Kidney (tissue), 14 donors: Measurements from ENCODE around the gene NOC4L. TPM values are rescaled to one million over a fixed set of nuclear protein-coding genes. Genes with fewer than 3 reads are reported as not detected.

Source experiments
- DNase-seq, 5 donors: peaks; one replicate each; pipeline ENCODE4 v3.0.0-alpha.2; 2013 to 2020
- FAIRE-seq: peaks from 2 replicates; lab custom pipeline; 2012; peaks lifted over from hg19 to GRCh38; lab: Jason Lieb, UNC
- H3K27ac ChIP-seq, 2 donors: one replicate each; pipeline ENCODE4 v1.7.0; 2013; ENCODE audit warnings: low read depth in 2 of 2, low read length in 2 of 2, inconsistent platforms in 1 of 2
- H3K27me3 ChIP-seq: one replicate; pipeline ENCODE4 v1.7.1; 2013; ENCODE audit warnings: low read length, inconsistent platforms; ENCODE audit not compliant: control insufficient read depth, insufficient read depth
- H3K36me3 ChIP-seq, 3 donors: one replicate each; pipeline versions ENCODE4 v1.7.0 to v1.7.1; 2013; ENCODE audit warnings: low read length in 3 of 3, control low read depth in 1 of 3, inconsistent platforms in 1 of 3; ENCODE audit not compliant: insufficient read depth in 3 of 3, control insufficient read depth in 2 of 3
- H3K4me1 ChIP-seq, 3 donors: one replicate each; pipeline versions ENCODE4 v1.7.0 to v1.7.1; 2013; ENCODE audit warnings: low read length in 3 of 3, inconsistent platforms in 1 of 3, low read depth in 1 of 3; ENCODE audit not compliant: control insufficient read depth in 2 of 3, insufficient read depth in 2 of 3
- H3K4me3 ChIP-seq, 3 donors: one replicate each; pipeline versions ENCODE4 v1.7.0 to v1.8.1; 2013; ENCODE audit warnings: low read length in 3 of 3, control low read depth in 1 of 3, inconsistent platforms in 1 of 3
- H3K9ac ChIP-seq, 3 donors: one replicate each; pipeline versions ENCODE4 v1.7.0 to v1.7.1; 2013; ENCODE audit warnings: low read length in 3 of 3, control low read depth in 1 of 3, inconsistent platforms in 1 of 3
- H3K9me3 ChIP-seq, 3 donors: one replicate each; pipeline versions ENCODE4 v1.7.0 to v1.7.1; 2013; ENCODE audit warnings: low read length in 3 of 3, control low read depth in 1 of 3, inconsistent platforms in 1 of 3; ENCODE audit not compliant: control insufficient read depth in 2 of 3, insufficient read depth in 1 of 3
- intact Hi-C: fragments of 100-400 bp; cut with DNase I; formaldehyde crosslinking; loops from one replicate; pipeline ENCODE4 v1.11.1; 2022
- polyA plus RNA-seq: library from polyadenylated mRNA; stranded (reverse); fragments of 350-450 nt; fragmentation: Illumina TruSeq; extraction: RNeasy Lipid Tissue Mini Kit (QIAGEN cat#74804); gene quantifications from one replicate; pipeline ENCODE4 v1.2.3, GENCODE V29; 2014; ENCODE audit warnings: low read depth, low replicate concordance; ENCODE audit not compliant: insufficient read depth
- total RNA-seq: library from RNA; stranded (reverse); fragmentation: NEBNext Ultra II Directional; extraction: Animal tissue kit (Norgen Biotek cat#: 25700); gene quantifications from one replicate; pipeline ENCODE4 v1.2.1, GENCODE V29; 2021
- TF ChIP-seq, protein P1 (sequence below): IDR thresholded peaks from 3 replicates; pipeline ENCODE4 v1.5.1; 2012; ENCODE audit warnings: mild to moderate bottlenecking, moderate library complexity, borderline replicate concordance; ENCODE audit not compliant: insufficient read depth; ENCODE audit errors: extremely low read depth
- donor health status: control.
- donor health status: control.
- donor health status: control.
- donor health status: control.
- donor health status: control.
- donor health status: DM: yes; HTN: yes; CAD: no.
- donor health status: Normal renal cell carcinoma (clear cell type).

The NOC4L gene
- total and polyA plus RNA-seq, 2 donors from 2014 or later: 20.0 to 22.3 TPM

- no peak for DNase-seq
- intact Hi-C loops: no loop called here
- FAIRE-seq: no peak
- peaks cover 13 to 28% (median 21%) of the 10 kb centered on the region in 3 donors for H3K36me3 ChIP-seq
- no peak overlapping the region for H3K27ac ChIP-seq
- peaks cover 0 to 16% (median 0%) of the 10 kb centered on the region in 3 donors for H3K9me3 ChIP-seq
- H3K9ac ChIP-seq: peak overlapping the region in 1 of 3 donors; percentile 32
- TF ChIP-seq, protein P1, sequence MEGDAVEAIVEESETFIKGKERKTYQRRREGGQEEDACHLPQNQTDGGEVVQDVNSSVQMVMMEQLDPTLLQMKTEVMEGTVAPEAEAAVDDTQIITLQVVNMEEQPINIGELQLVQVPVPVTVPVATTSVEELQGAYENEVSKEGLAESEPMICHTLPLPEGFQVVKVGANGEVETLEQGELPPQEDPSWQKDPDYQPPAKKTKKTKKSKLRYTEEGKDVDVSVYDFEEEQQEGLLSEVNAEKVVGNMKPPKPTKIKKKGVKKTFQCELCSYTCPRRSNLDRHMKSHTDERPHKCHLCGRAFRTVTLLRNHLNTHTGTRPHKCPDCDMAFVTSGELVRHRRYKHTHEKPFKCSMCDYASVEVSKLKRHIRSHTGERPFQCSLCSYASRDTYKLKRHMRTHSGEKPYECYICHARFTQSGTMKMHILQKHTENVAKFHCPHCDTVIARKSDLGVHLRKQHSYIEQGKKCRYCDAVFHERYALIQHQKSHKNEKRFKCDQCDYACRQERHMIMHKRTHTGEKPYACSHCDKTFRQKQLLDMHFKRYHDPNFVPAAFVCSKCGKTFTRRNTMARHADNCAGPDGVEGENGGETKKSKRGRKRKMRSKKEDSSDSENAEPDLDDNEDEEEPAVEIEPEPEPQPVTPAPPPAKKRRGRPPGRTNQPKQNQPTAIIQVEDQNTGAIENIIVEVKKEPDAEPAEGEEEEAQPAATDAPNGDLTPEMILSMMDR: no peak
- H3K4me3 ChIP-seq: peak overlapping the region in 1 of 3 donors; percentile 37
- peaks cover 0 to 5% (median 5%) of the 10 kb centered on the region in 3 donors for H3K4me1 ChIP-seq
- peaks cover 9% of the 10 kb centered on the region for H3K27me3 ChIP-seq
Observed at GRCh38 chr12:132157733-132158409, 13.6 kb downstream of the NOC4L start.

DNA sequence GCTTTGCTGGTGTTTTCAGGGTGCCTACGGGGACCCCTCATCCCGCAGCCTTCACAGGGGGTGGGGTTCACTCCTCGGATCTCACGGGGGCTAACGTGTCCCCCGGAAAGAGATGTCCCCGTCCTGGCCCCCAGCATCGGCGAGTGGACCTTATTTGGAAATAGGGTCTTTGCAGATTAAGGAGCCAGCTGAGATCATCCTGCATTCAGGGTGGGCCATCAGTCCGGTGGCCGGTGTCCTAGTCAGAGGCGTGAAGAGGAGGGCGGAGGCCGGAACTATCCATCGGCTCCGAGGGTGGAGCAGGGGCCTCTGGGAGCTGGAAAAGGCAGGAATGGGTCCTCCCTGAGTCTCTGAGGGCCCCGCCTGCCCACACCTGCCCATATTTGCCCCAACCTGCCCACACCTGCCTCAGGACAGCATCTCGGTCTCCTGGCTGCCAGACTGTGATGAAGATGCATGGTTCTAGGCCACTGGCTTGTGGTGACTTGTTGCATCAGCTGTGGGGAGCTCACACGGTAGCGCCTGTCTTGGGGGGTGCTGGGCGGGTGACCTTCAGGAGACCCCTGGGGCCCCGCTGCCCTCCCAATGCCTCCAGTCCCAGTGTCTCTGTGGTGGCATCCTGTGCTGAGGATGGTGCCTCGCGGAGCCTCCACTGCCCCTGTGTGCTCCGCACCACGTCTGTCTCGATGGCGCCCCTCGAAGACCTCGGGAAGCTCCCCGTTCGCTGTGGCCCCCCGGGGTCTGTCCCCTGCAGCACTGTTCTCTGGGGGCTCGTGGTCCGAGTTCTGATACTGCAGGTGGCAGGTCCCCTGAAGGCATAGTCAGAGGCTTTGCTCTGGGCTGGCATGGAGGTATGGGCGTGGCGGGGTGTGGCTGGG is 14.7 kb downstream of the NOC4L start:
- TF ChIP-seq, protein P1: no peak
- Histone ChIP-seq H3K9ac (no peak overlapping the region), H3K9me3 (peaks cover 0 to 16% (median 0%) of the 10 kb centered on the region in 3 donors), H3K27me3 (peaks cover 9% of the 10 kb centered on the region), H3K4me3 (no peak overlapping the region), H3K4me1 (peaks cover 0 to 9% (median 5%) of the 10 kb centered on the region in 3 donors), H3K27ac (no peak overlapping the region), H3K36me3 (peaks cover 13 to 28% (median 21%) of the 10 kb centered on the region in 3 donors)
- intact Hi-C loops: no loop called here
- FAIRE-seq (no peak), DNase-seq (peak in 1 of 5 donors; percentile 59)

GRCh38 chr12:132159555-132160003 is 15.3 kb downstream of the NOC4L start:
- intact Hi-C loops: no loop called here
- Histone ChIP-seq H3K4me3 (no peak overlapping the region), H3K27ac (no peak overlapping the region), H3K9me3 (peaks cover 0 to 16% (median 0%) of the 10 kb centered on the region in 3 donors), H3K4me1 (peaks cover 0 to 6% (median 5%) of the 10 kb centered on the region in 3 donors), H3K36me3 (peaks cover 13 to 28% (median 21%) of the 10 kb centered on the region in 3 donors), H3K27me3 (peaks cover 9% of the 10 kb centered on the region), H3K9ac (no peak overlapping the region)
- DNase-seq (peak in 2 of 5 donors; percentile 52 to 79), FAIRE-seq (no peak)
- TF ChIP-seq, protein P1: no peak
